Stimulated activated CD8-positive, alpha-beta memory T cell treated with anti-CD3 and anti-CD28 coated beads, Interleukin-7, amount 100 ng/mL, for 24 hours (primary cell): ENCODE data around the gene ELMOD3.
"Not testable (repeated sequence)": the region's sequence is repeated elsewhere in the genome, so short reads cannot be mapped to it uniquely, and the experiment has no call there.

Source experiments
- DNase-seq: peaks from one replicate; pipeline ENCODE4 v3.0.0-alpha.2; 2020; ENCODE audit warnings: low read depth

The ELMOD3 gene

GRCh38 chr2:85354286-85355072, at the start of gene ELMOD3, which contains the start of gene RETSAT:
Gene ELMOD3, plus strand, starts transcription at chr2:85354769. Its CDS starts 2,430 bp downstream, at chr2:85357199.
Gene RETSAT, minus strand, starts transcription at chr2:85354528. Its CDS starts 21 bp downstream, at chr2:85354507.
- DNase-seq: peak; percentile 88

DNA sequence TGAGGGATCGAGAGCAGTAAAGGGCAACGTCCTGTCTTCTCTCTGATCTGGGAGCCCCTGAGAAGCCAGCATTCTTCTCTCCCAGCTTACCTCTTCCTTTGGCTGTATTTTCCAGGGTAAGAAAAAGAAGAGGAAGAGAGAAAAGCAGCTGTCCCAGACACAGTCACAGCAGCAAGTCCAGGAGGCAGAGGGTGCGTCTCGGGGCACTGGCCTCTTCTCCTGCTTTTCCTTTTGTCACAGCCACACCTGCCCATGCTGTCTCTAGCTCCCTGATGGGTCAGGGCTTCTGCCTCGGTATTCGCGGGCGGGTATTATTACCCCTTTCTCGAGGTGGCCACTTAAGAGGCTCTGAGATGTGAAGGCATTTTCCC, 47.1 kb upstream of the ELMOD3 start:
- no peak for DNase-seq

GRCh38 chr2:85308201-85308600, 46.4 kb upstream of the ELMOD3 start:
- no peak for DNase-seq

DNA sequence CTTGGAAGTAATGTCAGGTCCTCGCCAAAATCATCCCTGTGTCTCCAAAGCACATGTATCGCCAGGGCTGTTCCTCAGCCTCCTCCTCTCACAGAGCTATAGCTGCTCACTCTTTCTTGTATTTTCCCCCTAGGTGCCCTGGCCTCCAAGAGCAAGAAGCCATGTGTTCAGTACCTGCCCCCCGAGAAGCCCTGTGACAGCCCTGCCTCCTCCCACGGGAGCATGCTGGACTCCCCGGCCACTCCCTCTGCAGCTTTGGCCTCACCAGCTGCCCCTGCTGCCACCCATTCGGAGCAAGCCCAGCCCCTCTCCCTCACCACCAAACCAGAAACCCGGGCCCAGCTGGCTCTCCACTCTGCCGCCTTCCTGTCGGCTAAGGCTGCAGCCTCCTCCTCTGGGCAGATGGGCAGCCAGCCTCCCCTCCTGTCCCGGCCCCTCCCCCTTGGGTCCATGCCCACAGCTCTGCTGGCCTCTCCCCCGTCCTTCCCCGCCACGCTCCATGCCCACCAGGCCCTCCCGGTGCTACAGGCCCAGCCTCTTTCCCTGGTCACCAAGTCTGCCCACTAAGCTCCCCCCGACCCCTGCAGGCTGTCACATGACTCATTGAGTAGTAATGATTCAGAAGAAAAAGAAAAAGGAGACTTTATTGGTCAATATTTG, 45.5 kb upstream of the ELMOD3 start:
- no peak for DNase-seq

DNA sequence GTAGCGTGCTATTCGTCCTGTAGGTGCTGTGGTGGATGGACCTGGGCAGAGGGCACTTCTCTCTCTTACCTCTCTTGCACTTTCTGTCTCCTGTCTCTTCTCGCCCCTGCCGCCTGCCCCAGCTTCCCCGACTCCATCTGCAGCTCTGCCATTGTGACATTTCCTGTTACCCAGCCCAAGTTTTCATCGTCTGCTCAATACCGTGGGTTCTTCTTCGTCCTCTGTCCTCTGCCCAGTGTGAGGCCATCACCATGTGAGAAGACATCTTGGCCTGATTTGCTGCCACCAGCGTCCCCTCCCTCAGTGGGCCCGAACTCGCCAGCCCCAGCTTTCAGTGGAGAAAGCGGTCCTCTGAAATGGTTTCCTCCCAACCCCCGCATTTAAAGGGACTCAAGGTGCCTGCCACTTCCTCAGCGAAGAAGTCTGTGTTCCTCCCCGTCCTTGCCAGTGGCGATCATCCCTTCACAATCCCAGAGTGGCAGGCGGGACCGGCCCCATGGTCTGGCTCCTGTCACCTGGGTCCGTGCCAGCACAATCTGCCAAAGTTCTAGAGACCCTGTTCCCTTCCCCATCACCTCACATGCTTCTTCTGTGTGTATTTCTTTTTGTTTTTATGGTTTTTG, 44.8 kb upstream of the ELMOD3 start:
- no peak for DNase-seq

GRCh38 chr2:85310330-85310729, 44.2 kb upstream of the ELMOD3 start:
- no peak for DNase-seq

- DNase-seq: no peak
Measured at GRCh38 chr2:85312404-85312803, 42.2 kb upstream of the ELMOD3 start.

DNA sequence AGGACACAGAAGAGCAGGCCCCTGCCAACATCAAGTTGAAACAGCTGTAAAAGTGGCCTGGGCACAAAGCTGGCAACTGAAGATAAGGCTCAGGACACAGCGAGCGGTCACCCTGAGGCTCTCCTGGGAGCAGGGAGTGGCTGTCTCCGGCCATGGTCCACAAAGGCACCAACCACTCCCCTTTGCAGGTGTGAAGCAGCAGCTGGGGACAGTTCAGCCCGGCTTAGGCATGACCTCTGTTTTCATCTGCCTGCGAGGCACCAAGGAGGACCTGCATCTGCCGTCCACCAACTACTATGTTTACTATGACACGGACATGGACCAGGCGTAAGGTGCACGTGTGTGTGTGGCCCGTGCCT, 39.7 kb upstream of the ELMOD3 start:
- no peak for DNase-seq

DNA sequence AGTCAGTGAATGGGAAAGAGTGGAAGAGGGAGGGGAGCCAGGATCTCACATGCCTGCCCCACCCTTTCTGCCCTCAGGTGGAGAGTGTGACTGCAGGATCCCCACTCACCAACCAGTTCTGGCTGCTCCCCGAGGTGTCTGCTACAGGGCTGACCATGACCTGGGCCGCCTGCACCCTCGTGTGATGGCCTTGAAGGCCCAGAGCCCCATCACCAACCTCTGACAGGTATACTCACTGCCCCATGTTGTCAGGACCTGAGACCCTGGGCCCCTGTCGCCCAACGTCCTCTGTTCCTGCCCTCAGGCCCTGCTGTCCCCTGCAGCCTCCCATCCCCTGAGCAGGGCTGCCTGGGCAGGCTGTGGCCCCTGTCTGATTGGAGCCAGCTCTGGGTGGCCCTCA, 38.6 kb upstream of the ELMOD3 start:
- not testable (repeated sequence) for DNase-seq

- DNase-seq: no peak
Measured at GRCh38 chr2:85318222-85319074, 36.1 kb upstream of the ELMOD3 start.

GRCh38 chr2:85319796-85320195, 34.8 kb upstream of the ELMOD3 start:
- DNase-seq: no peak

GRCh38 chr2:85323351-85323987, 31.1 kb upstream of the ELMOD3 start:
- no peak for DNase-seq

DNA sequence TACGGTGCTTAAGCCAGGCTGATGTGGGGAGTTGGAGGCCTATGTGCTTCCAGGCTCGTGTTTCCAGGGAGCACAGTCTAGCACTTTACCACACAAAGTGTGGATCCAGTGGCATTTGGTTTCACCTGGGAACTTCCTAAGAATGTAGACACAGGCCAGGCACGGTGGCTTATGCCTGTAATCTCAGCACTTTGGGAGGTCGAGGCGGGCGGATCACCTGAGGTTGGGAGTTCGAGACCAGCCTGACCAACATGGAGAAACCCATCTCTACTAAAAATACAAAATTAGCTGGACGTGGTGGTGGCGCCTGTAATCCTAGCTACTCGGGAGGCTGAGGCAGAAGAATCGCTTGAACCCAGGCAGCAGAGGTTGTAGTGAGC, 30.6 kb upstream of the ELMOD3 start:
- not testable (repeated sequence) for DNase-seq

DNA sequence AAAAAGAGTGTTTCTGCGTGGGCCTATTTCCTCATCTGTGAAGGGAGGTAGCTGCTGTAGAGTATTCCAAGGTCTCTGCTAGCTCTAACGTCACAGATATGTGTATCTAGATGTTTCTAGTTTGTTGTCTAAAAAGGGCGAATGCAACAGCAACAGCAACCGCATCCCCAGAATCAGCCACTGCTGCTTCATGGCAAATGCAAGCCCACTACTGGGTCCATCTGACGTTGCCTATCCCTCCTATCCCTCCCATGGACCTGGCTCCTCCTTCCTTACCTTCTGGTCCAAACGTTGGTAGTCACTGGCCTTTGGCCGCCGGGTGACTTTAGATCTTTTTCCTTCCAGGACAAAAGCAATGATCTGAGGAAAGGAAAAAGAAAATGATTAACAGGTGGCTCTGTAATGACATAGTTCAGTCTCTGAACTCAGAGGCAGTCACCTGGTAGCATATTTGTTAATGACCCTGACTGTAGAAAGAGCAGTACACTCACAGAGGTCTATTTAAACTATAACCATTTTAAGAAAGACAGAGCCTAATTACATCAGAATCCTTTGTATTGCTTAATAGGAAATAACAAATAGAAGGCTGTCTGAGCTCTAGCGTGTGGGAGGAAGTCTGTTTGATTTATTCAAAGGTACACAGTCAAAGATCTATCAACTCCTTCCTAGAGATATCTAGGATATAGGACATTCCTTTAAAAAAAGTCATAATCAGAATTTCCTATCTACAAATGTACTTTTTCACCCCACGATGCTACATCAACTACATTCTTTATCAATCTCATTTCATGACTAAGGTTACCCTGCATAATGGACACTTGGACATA, 29.7 kb upstream of the ELMOD3 start:
- DNase-seq: no peak

DNA sequence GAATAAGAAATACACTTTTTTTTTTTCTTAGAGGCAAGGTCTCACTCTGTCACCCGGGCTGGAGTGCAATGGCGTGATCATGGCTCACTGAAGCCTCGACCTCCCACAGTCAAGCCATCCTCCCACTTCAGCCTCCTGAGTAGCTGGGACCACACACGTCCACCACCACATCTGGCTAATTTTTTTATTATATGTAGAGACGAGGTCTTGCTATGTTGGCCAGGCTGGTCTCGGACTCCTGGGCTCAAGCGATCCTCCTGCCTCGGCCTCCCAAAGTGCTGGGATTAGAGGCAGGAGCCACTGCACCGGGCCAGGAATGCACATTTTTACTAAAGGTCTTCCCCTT, 29.1 kb upstream of the ELMOD3 start:
- DNase-seq: no peak

DNA sequence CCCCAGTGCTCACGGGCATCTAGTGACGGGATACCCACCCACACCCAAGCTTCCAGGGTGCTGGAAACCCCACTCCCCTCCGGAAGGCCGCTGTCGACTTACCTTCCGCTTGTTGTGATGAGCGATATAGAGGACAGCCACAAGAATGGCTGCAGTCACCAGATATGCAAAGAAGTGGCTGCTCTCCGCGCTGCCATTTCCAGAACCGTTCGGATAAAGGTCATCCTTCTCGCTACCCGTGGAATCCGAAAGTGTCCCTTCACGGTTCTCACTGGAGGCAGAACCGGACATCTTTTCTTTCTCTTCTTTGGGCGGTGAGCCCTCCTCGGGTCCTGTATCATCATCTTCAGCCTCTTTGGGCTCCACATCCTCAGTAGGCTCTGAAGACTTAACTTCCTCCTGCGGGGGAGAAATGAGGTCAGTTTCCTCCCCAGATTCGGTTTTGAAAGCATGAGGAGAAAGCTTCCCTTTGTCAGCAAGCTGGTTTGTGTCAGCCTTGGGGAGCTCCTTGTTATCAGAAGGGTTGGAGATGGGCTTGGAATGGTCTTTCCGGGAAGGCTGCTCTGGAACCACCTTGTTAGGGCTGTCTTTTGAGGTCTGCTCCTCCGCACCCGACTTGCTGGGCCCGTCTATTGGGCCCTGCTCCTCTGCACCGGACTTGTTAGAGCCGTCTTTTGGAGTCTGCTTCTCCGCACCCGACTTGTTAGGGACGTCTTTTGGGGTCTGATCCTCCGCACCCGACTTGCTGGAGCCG, 28.0 kb upstream of the ELMOD3 start:
- peak; percentile 21 for DNase-seq

- DNase-seq: peak; percentile 24
Measured at GRCh38 chr2:85327160-85327821, 27.3 kb upstream of the ELMOD3 start.

DNA sequence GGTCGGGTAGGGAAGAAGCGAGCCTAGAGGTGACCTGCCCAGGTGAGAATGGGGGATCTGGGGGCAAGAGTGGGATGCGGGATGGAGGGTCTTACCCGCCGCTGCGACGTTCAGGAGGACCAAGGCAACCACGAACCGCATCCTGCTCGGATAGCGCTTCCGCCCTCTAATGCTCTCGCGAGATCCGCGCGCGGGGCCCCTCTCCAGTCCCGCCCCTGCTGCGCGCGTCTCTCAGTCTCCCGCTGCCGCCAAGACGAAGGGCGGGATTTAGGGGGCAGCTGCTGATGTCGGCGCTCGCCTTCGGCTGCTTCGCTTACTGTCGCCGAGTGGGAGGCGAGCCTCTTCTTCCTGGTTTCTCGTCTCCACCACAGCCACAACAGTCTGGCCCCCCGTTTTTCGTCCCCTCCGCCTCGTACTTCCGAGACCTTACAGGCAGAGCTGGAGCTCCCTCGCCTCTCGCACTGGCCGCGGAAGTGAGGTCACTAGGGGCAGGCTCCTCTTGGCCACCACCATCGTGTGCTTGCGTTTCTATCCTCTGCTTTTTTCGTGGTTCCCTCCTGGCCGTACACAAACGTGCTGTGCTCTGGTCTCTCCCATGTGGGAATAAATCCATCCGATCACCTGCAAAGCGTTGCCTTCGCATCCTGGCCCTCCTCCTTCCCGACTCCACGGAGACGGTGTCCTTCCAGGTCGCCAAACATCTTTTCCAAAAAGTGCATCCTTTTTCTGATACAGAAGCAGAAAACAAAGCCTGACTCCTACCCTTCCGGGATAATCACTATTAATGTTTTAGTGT, 26.5 kb upstream of the ELMOD3 start, which contains the start of gene TGOLN2:
Gene TGOLN2, minus strand, starts transcription at position 168 of the 796 bp plus-strand sequence. Its CDS starts 27 bp downstream, at position 141.
- DNase-seq: peak; percentile 90

GRCh38 chr2:85329181-85329651, 25.4 kb upstream of the ELMOD3 start:
- DNase-seq: no peak
